ENCODE measurements around the gene MBP. TPM values are rescaled to one million over a fixed set of nuclear protein-coding genes. Genes with fewer than 3 reads are reported as not detected.
"Not testable (repeated sequence)": the region's sequence is repeated elsewhere in the genome, so short reads cannot be mapped to it uniquely, and the experiment has no call there.

Gene MBP
- total RNA-seq, 2 donors from 2014 or later = 43.0 to 65.8 TPM

DNA sequence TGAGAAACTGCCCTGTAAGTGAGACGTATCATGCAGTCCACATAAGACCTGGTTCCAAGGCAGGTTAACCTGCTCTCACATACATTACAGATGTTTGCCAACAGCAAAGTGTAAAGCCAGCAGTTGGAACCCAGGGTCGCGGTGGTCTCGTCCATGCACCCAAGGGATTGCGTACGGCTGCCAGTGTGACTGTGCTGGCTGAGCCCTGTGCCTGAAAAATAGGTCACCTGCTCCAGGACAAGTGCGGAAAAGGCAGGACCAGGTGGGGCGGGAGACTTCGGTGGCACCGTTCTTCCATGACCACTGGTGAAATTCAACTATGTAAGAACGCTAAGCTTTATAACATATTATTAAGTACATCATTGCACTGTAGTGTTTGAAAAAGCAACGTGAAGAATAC lies 110.5 kb downstream of the MBP start:
- H3K36me3 ChIP-seq = no peaks in the 10 kb centered on the region
- no peak overlapping the region for H3K4me3 ChIP-seq
- H3K9me3 ChIP-seq = no peaks in the 10 kb centered on the region
- no peak overlapping the region for H3K27ac ChIP-seq
- no peak for DNase-seq
- intact Hi-C loops (cut with DNase I) = no loop called here
- H3K4me1 ChIP-seq = no peaks in the 10 kb centered on the region
- no peaks in the 10 kb centered on the region for H3K27me3 ChIP-seq
- no peak overlapping the region for H3K9ac ChIP-seq (ENCODE audit: low read depth in 2 of 2, low read length in 2 of 2)
- TF ChIP-seq, protein P1, sequence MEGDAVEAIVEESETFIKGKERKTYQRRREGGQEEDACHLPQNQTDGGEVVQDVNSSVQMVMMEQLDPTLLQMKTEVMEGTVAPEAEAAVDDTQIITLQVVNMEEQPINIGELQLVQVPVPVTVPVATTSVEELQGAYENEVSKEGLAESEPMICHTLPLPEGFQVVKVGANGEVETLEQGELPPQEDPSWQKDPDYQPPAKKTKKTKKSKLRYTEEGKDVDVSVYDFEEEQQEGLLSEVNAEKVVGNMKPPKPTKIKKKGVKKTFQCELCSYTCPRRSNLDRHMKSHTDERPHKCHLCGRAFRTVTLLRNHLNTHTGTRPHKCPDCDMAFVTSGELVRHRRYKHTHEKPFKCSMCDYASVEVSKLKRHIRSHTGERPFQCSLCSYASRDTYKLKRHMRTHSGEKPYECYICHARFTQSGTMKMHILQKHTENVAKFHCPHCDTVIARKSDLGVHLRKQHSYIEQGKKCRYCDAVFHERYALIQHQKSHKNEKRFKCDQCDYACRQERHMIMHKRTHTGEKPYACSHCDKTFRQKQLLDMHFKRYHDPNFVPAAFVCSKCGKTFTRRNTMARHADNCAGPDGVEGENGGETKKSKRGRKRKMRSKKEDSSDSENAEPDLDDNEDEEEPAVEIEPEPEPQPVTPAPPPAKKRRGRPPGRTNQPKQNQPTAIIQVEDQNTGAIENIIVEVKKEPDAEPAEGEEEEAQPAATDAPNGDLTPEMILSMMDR (IDR thresholded peaks at IDR 0.05) = no peak

DNA sequence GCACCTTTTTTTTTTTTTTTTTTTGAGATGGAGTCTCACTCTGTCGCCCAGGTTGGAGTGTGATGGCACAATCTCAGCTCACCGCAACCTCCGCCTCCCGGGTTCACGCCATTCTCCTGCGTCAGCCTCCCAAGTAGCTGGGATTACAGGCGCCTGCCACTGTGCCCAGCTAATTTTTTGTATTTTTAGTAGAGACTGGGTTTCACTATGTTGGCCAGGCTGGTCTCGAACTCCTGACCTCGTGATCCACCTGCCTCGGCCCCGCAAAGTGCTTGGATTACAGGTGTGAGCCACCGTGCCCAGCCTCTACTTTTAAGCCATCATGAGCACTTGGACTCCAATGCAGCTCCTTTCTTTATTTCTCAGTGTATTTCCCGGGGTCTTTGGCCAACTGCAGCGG lies 111.1 kb downstream of the MBP start:
- H3K9me3 ChIP-seq; H3K4me1 ChIP-seq; H3K36me3 ChIP-seq; H3K27me3 ChIP-seq; H3K9ac ChIP-seq (ENCODE audit: low read depth in 2 of 2, low read length in 2 of 2); intact Hi-C loops (cut with DNase I); H3K4me3 ChIP-seq; DNase-seq; H3K27ac ChIP-seq: not testable (repeated sequence)

DNA sequence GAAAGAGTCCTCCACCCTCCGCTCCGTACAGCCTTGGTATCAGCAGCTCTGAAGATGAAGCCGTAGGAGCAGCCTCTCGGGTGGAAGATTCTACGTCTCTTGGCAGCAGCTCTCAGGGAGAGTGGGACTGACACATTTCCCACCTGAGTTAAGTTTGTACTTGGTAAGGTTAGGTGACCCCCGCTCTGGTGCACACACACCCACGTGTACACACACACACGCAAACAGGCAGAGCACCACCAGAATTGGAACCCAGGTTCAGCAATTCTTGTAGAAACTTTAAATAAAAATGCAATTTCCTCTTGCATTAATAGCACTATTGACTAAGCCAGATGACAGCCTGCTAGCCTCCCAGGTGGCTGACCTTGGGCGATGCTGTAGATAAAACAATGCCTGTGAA lies 111.5 kb downstream of the MBP start:
- Histone ChIP-seq H3K27me3 (no peaks in the 10 kb centered on the region), H3K4me1 (no peaks in the 10 kb centered on the region), H3K4me3 (no peak overlapping the region), H3K36me3 (no peaks in the 10 kb centered on the region), H3K9me3 (no peaks in the 10 kb centered on the region), H3K9ac (ENCODE audit: low read depth in 2 of 2, low read length in 2 of 2) (no peak overlapping the region), H3K27ac (no peak overlapping the region)
- no peak for DNase-seq
- TF ChIP-seq, protein P1 (IDR thresholded peaks at IDR 0.05) = no peak
- intact Hi-C loops (cut with DNase I) = no loop called here

DNA sequence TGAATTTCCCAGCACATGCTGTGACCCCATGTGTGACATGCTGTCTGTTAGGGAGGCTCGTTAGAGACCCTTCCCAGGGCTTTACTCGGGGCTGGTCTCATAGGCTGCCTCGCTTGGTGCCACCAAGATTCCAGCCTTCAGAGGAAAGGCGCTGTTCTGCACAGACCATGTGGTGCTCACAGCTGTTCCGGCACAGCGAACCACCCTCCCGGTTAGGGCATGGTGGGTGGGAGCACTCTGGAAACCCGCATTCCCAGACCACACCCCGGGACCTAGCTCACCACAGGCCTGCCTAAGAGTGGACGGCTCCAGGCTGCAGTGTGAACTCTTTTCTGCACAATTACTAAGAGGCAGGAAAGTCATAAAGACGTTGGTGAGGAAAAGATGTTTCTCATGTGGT lies 112.0 kb downstream of the MBP start:
- Histone ChIP-seq H3K4me3 (no peak overlapping the region), H3K36me3 (no peaks in the 10 kb centered on the region), H3K27ac (no peak overlapping the region), H3K27me3 (no peaks in the 10 kb centered on the region), H3K4me1 (no peaks in the 10 kb centered on the region), H3K9ac (ENCODE audit: low read depth in 2 of 2, low read length in 2 of 2) (no peak overlapping the region), H3K9me3 (no peaks in the 10 kb centered on the region)
- DNase-seq = no peak
- TF ChIP-seq, protein P1 (IDR thresholded peaks at IDR 0.05) = no peak
- intact Hi-C loops (cut with DNase I) = no loop called here

DNA sequence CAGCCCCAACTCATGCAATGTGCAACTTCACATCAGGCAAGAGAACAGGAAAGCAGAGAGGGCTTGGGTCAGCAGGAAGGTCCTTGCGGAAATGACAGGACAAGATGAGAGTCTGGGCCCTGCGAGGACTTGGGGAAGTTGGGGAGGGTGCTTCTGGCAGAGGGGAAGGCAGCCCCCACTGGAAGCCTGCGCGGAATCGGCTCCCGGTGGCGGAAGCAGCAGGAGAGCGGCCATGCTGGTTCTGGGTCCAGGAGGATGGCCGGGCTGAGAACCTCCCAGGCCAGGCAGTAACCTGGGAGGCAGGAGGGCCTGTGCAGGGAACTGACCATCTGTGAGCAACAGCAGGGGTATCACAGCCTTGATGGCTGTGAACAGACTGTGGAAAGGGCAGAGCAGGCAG lies 112.9 kb downstream of the MBP start:
- intact Hi-C loops (cut with DNase I) = no loop called here
- H3K36me3 ChIP-seq = no peaks in the 10 kb centered on the region
- H3K27ac ChIP-seq = no peak overlapping the region
- no peaks in the 10 kb centered on the region for H3K9me3 ChIP-seq
- no peak overlapping the region for H3K4me3 ChIP-seq
- TF ChIP-seq, protein P1 (IDR thresholded peaks at IDR 0.05) = no peak
- no peaks in the 10 kb centered on the region for H3K27me3 ChIP-seq
- no peak for DNase-seq
- H3K9ac ChIP-seq (ENCODE audit: low read depth in 2 of 2, low read length in 2 of 2) = no peak overlapping the region
- H3K4me1 ChIP-seq = no peaks in the 10 kb centered on the region

DNA sequence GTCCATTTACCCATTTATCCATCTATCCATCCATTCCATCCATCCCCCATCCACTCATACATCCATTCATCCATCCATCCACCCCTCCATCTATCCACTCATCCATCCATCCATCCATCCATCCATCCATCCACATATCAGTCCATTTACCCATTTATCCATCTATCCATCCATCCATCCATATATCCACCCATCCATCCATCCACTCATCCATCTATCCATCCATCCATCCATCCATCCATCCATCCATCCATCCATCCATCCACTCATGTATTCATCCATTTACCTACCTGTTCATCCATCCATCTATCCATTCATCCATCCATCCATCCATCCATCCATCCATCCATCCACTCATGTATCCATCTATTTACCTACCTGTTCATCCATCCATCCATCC lies 113.9 kb downstream of the MBP start:
- H3K4me1 ChIP-seq; H3K36me3 ChIP-seq; H3K9ac ChIP-seq (ENCODE audit: low read depth in 2 of 2, low read length in 2 of 2); H3K27ac ChIP-seq; H3K9me3 ChIP-seq; DNase-seq; intact Hi-C loops (cut with DNase I); H3K4me3 ChIP-seq; H3K27me3 ChIP-seq: not testable (repeated sequence)

DNA sequence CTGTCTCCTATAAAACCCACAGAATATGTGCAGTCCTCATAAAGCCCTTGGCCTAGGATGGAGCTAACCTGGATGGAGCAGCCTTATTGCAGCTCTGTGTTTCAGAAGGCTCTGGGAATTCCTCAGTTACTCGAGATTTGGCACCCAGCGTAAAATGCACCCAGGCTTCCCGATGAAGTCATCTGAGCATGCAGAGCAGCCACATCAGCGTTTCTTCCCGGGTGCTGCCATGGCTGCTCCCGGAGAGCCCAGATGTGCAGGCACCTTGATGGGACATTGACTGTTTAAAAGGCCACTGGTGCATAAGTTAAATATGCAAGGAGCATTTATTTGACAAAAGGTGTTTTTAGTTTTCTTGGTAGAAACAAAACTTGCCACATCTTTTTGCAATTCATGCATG lies 115.2 kb downstream of the MBP start:
- TF ChIP-seq, protein P1 (IDR thresholded peaks at IDR 0.05) = no peak
- Histone ChIP-seq H3K27ac (no peak overlapping the region), H3K27me3 (no peaks in the 10 kb centered on the region), H3K9ac (ENCODE audit: low read depth in 2 of 2, low read length in 2 of 2) (no peak overlapping the region), H3K4me3 (no peak overlapping the region), H3K4me1 (no peaks in the 10 kb centered on the region), H3K36me3 (no peaks in the 10 kb centered on the region), H3K9me3 (no peaks in the 10 kb centered on the region)
- DNase-seq = no peak
- intact Hi-C loops (cut with DNase I) = no loop called here
